HFF-Myc (cell line): Measurements from ENCODE around the gene UNC50.

Experiments used
- DNase-seq: peaks from one replicate; pipeline ENCODE4 v3.0.0-alpha.2; 2011; ENCODE audit warnings: low read depth; ENCODE audit errors: extremely low read depth
- H3K4me3 ChIP-seq: replicated peaks from 2 replicates; pipeline ENCODE4 v1.5.1; 2011; ENCODE audit warnings: low read depth, mild to moderate bottlenecking, control low read depth, low read length
- TF ChIP-seq, protein P1 (sequence below): IDR thresholded peaks from 2 replicates; pipeline ENCODE4 v1.5.1; 2012; ENCODE audit warnings: mild to moderate bottlenecking, low read depth, low read length, control low read depth; ENCODE audit errors: missing control alignments

Gene UNC50

DNA sequence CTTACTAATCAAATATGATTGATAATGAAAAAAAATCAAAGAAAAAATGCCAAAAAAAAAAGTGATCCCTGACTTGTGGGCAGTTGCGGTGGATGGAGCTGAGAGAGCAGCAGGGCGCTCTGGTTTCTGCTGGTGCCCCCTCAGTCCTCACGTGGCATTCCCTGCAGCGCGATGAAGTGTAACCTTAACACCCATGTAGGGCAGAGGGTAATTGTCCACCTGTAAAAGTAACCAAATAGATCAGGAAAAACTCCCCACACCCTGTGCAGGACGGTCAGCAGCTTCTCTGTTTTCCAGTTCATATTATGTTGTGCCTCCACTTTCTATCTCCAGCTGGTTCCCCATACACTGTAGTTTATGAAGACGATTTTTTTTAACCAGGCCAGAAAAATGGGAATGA lies 25.1 kb upstream of the UNC50 start:
- no peak for DNase-seq
- H3K4me3 ChIP-seq = no peak overlapping the region
- TF ChIP-seq, protein P1, sequence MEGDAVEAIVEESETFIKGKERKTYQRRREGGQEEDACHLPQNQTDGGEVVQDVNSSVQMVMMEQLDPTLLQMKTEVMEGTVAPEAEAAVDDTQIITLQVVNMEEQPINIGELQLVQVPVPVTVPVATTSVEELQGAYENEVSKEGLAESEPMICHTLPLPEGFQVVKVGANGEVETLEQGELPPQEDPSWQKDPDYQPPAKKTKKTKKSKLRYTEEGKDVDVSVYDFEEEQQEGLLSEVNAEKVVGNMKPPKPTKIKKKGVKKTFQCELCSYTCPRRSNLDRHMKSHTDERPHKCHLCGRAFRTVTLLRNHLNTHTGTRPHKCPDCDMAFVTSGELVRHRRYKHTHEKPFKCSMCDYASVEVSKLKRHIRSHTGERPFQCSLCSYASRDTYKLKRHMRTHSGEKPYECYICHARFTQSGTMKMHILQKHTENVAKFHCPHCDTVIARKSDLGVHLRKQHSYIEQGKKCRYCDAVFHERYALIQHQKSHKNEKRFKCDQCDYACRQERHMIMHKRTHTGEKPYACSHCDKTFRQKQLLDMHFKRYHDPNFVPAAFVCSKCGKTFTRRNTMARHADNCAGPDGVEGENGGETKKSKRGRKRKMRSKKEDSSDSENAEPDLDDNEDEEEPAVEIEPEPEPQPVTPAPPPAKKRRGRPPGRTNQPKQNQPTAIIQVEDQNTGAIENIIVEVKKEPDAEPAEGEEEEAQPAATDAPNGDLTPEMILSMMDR = no peak

DNA sequence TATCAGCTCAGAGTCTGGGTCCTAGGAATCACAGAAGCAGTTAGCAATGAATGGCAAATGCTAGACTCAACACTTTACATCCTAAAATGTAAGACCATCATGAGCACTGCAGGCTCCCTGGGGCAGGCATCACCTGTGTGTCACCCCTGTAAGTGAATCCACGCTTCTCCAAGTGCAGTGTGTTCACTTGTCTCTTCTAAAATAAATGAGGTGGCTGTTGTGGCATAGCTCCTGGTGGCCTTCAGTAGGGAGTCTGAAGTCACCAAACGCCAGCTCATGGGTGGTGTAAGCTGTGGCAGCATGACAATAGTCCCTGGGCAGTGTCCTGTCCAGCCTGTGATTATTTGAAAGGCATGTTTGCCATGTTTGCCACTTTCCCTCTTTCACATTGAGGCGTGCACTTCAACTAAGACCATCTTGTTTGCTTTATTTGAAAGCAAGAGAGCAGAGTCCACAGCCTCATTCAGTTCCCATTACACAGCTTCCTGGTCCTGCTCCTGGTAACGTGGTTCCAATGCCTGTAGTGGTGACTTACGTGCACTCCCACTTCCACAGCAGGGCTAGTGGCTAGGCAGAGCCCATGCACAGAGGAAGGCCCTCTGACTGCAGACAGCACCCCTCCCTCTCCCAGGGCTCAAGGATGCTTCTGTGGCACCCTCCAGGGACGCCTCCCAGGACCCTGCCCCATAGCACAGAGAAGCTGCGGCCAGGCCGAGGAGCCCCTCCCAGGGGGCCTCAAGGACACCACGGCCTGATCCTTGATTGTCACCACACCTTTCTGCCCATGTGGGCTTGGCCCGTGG lies 24.4 kb upstream of the UNC50 start:
- TF ChIP-seq, protein P1 = no peak
- no peak overlapping the region for H3K4me3 ChIP-seq
- DNase-seq = no peak

DNA sequence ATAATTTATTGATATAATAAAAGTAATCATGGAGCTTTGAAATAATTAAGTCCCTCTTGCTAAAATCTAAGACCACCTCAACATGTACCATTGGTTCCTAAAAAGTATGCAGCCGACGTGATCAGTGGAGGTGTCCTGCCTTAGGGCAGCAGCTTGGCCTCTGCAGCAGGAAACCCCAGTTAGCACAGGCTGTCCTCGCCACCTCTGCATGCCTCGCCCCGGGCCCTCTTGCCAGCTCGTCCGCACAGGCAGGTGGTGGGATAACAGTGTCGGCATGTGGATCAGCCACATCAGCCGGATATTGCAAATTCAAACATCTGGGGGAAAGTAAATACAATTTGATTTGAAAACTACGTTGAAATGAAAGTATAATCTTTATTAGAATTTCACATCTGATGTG lies 23.0 kb upstream of the UNC50 start:
- TF ChIP-seq, protein P1 = no peak
- no peak overlapping the region for H3K4me3 ChIP-seq
- DNase-seq = no peak

DNA sequence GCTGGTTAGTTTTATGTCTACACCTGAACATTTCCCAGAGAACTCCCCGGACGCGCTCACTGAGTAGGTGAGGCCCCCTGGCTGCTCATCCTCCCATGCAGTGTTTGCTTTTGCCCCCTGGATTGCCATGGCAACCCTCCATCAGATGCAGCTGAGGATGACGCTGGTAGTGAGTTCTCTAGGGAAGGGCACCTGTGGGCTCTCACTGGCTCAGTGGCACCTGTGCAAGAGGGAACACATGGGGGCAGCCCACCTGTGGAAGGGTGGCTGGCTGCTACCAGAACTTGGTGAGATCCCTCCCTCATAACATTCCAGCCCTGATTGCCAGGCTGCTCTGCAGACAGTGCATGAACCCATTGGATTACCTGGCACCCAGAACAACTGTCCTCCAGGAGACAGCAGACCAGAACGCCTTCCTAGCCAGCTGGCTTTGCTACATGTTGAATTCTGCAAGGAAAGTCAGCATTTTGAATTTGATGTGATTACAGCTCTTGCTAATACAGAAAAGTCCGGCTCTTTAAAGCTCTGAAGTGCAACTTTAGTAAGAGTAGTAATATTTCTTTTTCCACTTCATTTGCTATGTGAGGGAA lies 21.7 kb upstream of the UNC50 start:
- no peak for DNase-seq
- no peak overlapping the region for H3K4me3 ChIP-seq
- TF ChIP-seq, protein P1 = no peak

DNA sequence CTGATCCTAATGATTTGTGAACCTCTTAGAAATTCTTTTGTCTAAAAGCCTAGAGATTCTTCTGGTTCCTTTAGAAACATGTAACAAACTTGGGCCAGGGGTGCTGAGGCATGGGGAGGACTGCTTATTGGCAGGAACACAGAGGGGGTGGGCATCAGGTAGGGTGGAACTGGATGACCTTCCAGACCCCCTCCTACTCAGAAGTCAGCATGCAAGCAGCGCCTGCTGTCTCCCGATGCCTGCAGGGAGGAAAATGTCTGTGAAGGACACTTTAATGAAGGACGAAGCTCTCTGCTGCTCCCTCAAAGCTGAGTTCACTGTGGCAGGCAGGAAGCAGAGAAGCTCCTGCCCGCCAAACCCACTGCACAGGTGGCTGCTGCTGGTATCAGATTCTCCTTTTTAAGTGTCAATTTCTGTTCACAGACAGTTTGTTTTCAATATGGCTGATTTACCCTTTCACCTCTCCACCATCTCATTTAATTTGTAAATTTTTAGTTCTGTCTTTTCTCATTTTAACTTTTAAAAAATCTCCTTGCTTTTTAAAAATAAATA lies 19.4 kb upstream of the UNC50 start:
- TF ChIP-seq, protein P1 = no peak

DNA sequence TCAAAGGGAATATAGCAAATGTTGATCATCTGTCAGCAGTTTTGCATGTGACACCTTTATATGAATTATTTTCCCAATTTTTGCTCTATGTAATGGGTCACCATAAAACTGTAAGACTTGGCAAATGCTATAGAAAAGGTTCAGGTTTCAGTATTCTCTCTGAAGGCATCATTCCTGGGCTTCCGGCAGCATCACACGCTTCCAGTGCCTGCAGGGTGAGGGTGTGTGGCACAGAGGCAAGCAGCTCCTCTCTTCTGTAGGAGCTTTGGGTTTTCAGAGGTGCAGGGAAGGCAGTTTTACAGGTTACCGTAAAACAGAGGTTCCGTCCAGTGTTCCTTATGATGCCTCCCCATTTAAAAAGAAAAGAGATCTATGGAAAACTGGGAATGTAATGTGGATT lies 18.9 kb upstream of the UNC50 start:
- TF ChIP-seq, protein P1 = no peak
- DNase-seq = no peak
- H3K4me3 ChIP-seq = no peak overlapping the region

More for the DNA sequence above, 19.4 kb upstream of the UNC50 start:
- no peak overlapping the region for H3K4me3 ChIP-seq
- DNase-seq = no peak
